HG02973 (cell line): Measurements from ENCODE around the gene MUCL3.
A peak's percentile ranks its signal among the peaks of the same experiment; 100 is the strongest.
"Not testable (repeated sequence)": the region's sequence is repeated elsewhere in the genome, so short reads cannot be mapped to it uniquely, and the experiment has no call there.

ENCODE experiments used
- ATAC-seq: cut with Tn5 transposase; IDR thresholded peaks from one replicate; pipeline ENCODE4 v1.9.1; 2021; ENCODE audit warnings: moderate library complexity; ENCODE audit not compliant: unreplicated experiment

MUCL3 gene

GRCh38 chr6:30939473-30939872 is 1.3 kb upstream of the MUCL3 start:
- ATAC-seq = no peak

- ATAC-seq = no peak
These were observed 1.7 kb downstream of the MUCL3 start for GRCh38 chr6:30942338-30943060.

- ATAC-seq = no peak
These were observed 3.3 kb downstream of the MUCL3 start for GRCh38 chr6:30944051-30944450.

GRCh38 chr6:30945281-30945680 is 4.5 kb downstream of the MUCL3 start:
- no peak for ATAC-seq

- ATAC-seq = no peak
These were observed 6.5 kb downstream of the MUCL3 start for GRCh38 chr6:30947231-30947630.

GRCh38 chr6:30948811-30949210 is 8.0 kb downstream of the MUCL3 start:
- ATAC-seq = no peak

- no peak for ATAC-seq
These were observed 11.2 kb downstream of the MUCL3 start for GRCh38 chr6:30951907-30952469.

GRCh38 chr6:30954631-30955366 is 14.0 kb downstream of the MUCL3 start:
- no peak for ATAC-seq

GRCh38 chr6:30955367-30956042 is 14.7 kb downstream of the MUCL3 start:
- ATAC-seq = peak; percentile 50

GRCh38 chr6:30957716-30958115 is 16.9 kb downstream of the MUCL3 start:
- ATAC-seq = no peak

GRCh38 chr6:30960907-30961673 is 20.3 kb downstream of the MUCL3 start:
- no peak for ATAC-seq

GRCh38 chr6:30962716-30963115 is 21.9 kb downstream of the MUCL3 start:
- ATAC-seq = no peak

GRCh38 chr6:30963641-30964040 is 22.9 kb downstream of the MUCL3 start:
- ATAC-seq = no peak

GRCh38 chr6:30964075-30964474 is 23.3 kb downstream of the MUCL3 start:
- ATAC-seq = no peak

- no peak for ATAC-seq
These were observed 24.4 kb downstream of the MUCL3 start for GRCh38 chr6:30965140-30965601.

GRCh38 chr6:30966154-30966553 is 25.4 kb downstream of the MUCL3 start:
- ATAC-seq = no peak

GRCh38 chr6:30969171-30969570 is 28.4 kb downstream of the MUCL3 start:
- not testable (repeated sequence) for ATAC-seq

- no peak for ATAC-seq
These were observed 30.2 kb downstream of the MUCL3 start for GRCh38 chr6:30970946-30971345.

GRCh38 chr6:30972816-30973215 is 32.0 kb downstream of the MUCL3 start:
- no peak for ATAC-seq

- ATAC-seq = no peak
These were observed 33.9 kb downstream of the MUCL3 start for GRCh38 chr6:30974490-30975252.
